Measurements from ENCODE around the gene BRINP3.

GRCh38 chr1:190172651-190173430, 304.8 kb downstream of the BRINP3 start:
- TF ChIP-seq KAT2B (IDR thresholded peaks at IDR 0.05; ENCODE audit: low read depth, low read length) (no peak), CHCHD3 (CRISPR knock-in tag; IDR thresholded peaks at IDR 0.05) (no peak)
